GM21576 (cell line): ENCODE data around the gene ABHD16A.

Experiments used
- ATAC-seq: cut with Tn5 transposase; IDR thresholded peaks from one replicate; pipeline ENCODE4 v1.9.1; 2021; ENCODE audit warnings: mild to moderate bottlenecking, moderate library complexity; ENCODE audit not compliant: unreplicated experiment

ABHD16A gene

GRCh38 chr6:31642798-31643570 is 60.1 kb downstream of the ABHD16A start:
- no peak for ATAC-seq

GRCh38 chr6:31641370-31641769 is 61.8 kb downstream of the ABHD16A start:
- no peak for ATAC-seq

- ATAC-seq = no peak
These were observed 62.5 kb downstream of the ABHD16A start for GRCh38 chr6:31640612-31641011.

- ATAC-seq = no peak
These were observed 63.7 kb downstream of the ABHD16A start for GRCh38 chr6:31639449-31639861.

- ATAC-seq = no peak
These were observed 64.1 kb downstream of the ABHD16A start for GRCh38 chr6:31639043-31639442.
